Natural killer cell treated with Interleukin-12 subunit alpha and Interleukin-12 subunit beta and Interleukin-15 and Interleukin-18, amount 100 ng/mL, for 72 hours (primary cell): ENCODE data around the gene ALKBH5. TPM values are rescaled to one million over a fixed set of nuclear protein-coding genes. Genes with fewer than 3 reads are reported as not detected.

Experiments used
- ATAC-seq, 2 donors: fragments of 150-1000 bp; cut with Tn5 transposase in 1 of 2; sonication (Bioruptor Pico), chemical (Tn5 transposase) in 1 of 2; 2 replicates each; pipeline ENCODE4 v1.10.0; 2021
- DNase-seq: peaks from one replicate; pipeline ENCODE4 v3.0.0; 2022; ENCODE audit warnings: low spot score
- H3K27ac Mint-ChIP-seq, 2 donors: 1 replicate in 1 of 2; 2 replicates in 1 of 2; pipeline ENCODE4 v1.8.0; 2022; ENCODE audit warnings: mixed read lengths in 2 of 2, mild to moderate bottlenecking in 1 of 2, moderate library complexity in 1 of 2
- H3K27me3 Mint-ChIP-seq, 2 donors: 1 replicate in 1 of 2; 2 replicates in 1 of 2; pipeline ENCODE4 v1.8.0; 2022; ENCODE audit warnings: mixed read lengths in 2 of 2
- H3K36me3 Mint-ChIP-seq: one replicate; pipeline ENCODE4 v1.8.0; 2022; ENCODE audit warnings: mixed read lengths
- H3K4me1 Mint-ChIP-seq, 2 donors: 1 replicate in 1 of 2; 2 replicates in 1 of 2; pipeline ENCODE4 v1.8.0; 2022; ENCODE audit warnings: low read depth in 2 of 2, mixed read lengths in 2 of 2, mild to moderate bottlenecking in 1 of 2
- H3K4me3 Mint-ChIP-seq: one replicate; pipeline ENCODE4 v1.8.0; 2022; ENCODE audit warnings: mixed read lengths
- H3K9me3 Mint-ChIP-seq: 2 replicates; pipeline ENCODE4 v1.8.0; 2022; ENCODE audit warnings: mixed read lengths
- total RNA-seq, 2 donors: library from RNA; stranded (reverse); gene quantifications; one replicate each; pipeline ENCODE4 v1.2.3, GENCODE V29; 2022

The ALKBH5 gene
- total RNA-seq, 2 donors from 2014 or later: 121 to 123 TPM

DNA sequence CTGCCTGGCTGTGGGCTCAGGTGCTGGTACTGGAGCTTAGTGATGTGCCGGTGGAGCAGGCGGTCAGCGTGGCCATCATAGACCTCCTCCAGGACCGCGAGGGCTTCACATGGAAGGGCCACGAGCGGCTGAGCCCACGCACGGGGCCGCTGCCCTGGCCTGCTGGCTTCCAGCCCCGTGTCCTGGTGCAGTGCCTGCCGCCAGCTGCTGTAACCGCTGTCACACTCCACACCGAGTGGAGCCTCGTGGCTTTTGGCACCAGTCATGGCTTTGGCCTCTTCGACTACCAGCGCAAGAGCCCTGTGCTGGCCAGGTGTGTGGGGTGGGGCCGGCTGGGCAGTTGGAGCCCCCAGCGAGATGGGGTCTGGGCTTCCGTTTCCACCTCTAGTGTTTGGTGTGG is 53.8 kb downstream of the ALKBH5 start:
- peaks cover 0 to 3% of the 10 kb centered on the region in 2 donors for H3K4me1 Mint-ChIP-seq
- H3K9me3 Mint-ChIP-seq: no peaks in the 10 kb centered on the region
- no peak overlapping the region for H3K4me3 Mint-ChIP-seq
- H3K36me3 Mint-ChIP-seq: no peaks in the 10 kb centered on the region
- ATAC-seq: no peak
- H3K27ac Mint-ChIP-seq: no peak overlapping the region
- no peak for DNase-seq
- H3K27me3 Mint-ChIP-seq: no peaks in the 10 kb centered on the region

DNA sequence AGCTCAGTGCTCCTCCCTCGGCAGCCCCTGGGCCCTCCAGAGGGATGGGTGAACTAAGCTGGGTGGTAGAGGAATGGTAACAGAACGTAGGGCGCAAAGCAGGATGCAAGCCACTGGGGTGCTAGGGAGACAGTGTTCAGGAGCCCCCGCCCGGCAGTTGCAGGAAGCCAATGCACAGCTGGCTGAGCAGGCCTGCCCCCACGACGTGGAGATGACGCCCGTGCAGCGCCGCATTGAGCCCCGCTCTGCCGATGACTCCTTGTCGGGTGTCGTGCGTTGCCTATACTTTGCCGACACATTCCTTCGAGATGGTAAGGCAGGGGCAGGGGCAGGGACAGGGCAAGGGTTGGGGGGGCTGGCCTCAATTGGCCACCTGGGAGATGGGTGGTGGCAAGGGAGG is 54.7 kb downstream of the ALKBH5 start:
- Mint-ChIP-seq H3K9me3 (no peaks in the 10 kb centered on the region), H3K36me3 (no peaks in the 10 kb centered on the region), H3K4me3 (no peak overlapping the region), H3K27me3 (no peaks in the 10 kb centered on the region), H3K4me1 (peaks cover 0 to 3% of the 10 kb centered on the region in 2 donors), H3K27ac (no peak overlapping the region)
- no peak for ATAC-seq
- no peak for DNase-seq

DNA sequence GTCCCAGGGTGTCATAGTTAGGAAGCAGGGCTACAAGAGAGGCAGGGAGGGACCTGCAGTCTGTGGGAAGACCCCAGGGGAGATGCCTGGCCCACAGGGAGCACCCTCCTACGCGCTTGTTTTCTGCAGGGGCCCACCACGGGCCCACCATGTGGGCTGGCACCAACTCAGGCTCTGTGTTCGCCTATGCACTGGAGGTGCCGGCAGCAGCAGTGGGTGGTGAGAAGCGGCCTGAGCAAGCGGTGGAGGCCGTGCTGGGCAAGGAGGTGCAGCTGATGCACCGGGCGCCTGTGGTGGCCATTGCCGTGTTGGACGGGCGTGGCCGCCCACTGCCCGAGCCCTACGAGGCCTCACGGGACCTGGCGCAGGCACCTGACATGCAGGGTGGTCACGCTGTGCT is 56.8 kb downstream of the ALKBH5 start:
- H3K27ac Mint-ChIP-seq: no peak overlapping the region
- H3K4me1 Mint-ChIP-seq: peaks cover 0 to 3% of the 10 kb centered on the region in 2 donors
- no peaks in the 10 kb centered on the region for H3K27me3 Mint-ChIP-seq
- H3K9me3 Mint-ChIP-seq: no peaks in the 10 kb centered on the region
- no peaks in the 10 kb centered on the region for H3K36me3 Mint-ChIP-seq
- H3K4me3 Mint-ChIP-seq: no peak overlapping the region
- ATAC-seq (no peak), DNase-seq (no peak)

DNA sequence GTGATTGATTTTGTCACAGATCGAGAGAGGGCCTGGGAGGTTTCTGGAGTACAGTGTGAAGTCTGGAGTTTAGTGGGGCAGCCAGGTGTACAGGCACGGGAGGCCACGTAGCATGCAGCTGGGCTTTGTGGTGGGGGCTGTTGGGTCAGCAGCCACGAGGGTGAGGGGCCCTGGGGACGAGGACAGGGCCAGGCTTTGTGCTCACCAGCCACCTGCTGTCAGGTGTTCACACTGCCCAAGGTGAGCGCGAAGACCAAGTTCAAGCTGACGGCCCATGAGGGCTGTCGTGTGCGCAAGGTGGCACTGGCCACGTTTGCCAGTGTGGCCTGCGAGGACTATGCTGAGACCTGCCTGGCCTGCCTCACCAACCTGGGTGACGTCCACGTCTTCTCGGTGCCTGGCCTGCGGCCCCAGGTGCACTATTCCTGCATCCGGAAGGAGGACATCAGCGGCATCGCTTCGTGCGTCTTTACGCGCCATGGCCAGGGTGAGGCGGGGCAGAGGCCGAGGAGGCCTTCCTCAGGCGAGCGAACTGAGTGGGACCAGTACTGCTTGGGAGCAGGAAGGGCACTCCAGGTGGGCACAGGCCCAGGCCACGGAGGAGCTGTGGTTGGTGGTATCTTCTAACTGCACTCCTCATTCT is 57.7 kb downstream of the ALKBH5 start:
- Mint-ChIP-seq H3K36me3 (no peaks in the 10 kb centered on the region), H3K4me1 (no peaks in the 10 kb centered on the region), H3K27ac (no peak overlapping the region), H3K27me3 (no peaks in the 10 kb centered on the region), H3K4me3 (no peak overlapping the region), H3K9me3 (no peaks in the 10 kb centered on the region)
- DNase-seq: no peak
- ATAC-seq: no peak

DNA sequence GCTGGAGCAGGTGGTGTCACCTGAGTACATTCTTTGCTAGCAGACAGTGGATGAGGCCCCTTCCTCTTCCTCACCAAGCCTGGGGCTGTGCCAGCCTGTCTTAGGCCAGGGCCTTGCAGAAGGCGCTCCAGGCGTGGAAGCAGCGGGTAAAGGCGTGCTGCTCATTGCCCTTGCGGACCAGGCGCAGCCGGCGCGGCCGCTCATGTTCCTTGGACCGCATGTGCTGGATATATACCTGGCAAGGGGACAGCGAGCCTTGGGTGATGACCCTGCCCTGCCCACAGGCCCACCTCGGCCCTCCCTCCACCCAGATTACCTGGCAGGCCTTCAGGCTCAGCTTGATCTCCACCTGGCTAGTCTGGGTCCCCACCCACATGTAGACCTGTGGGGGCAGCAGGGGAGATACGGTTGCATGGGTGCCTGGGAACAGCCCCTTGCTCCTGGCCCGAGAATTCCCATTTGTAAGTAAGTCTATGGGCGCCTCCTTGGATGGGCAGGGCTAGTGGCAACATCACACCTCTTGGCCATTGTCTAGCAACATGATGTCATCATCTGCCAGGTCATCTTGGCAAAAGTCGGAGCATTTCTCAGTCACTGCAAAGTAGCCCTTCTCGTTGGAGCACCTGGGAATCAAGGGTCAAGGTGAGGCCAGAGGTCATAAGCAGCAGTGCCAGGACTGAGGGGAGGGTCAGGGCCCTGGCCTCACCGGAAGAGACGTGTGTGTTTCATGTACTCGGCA is 61.6 kb downstream of the ALKBH5 start:
- ATAC-seq (no peak), DNase-seq (no peak)
- Mint-ChIP-seq H3K4me1 (peaks cover 0 to 4% of the 10 kb centered on the region in 2 donors), H3K4me3 (no peak overlapping the region), H3K27ac (no peak overlapping the region), H3K9me3 (no peaks in the 10 kb centered on the region), H3K27me3 (no peaks in the 10 kb centered on the region), H3K36me3 (peaks cover 5% of the 10 kb centered on the region)

DNA sequence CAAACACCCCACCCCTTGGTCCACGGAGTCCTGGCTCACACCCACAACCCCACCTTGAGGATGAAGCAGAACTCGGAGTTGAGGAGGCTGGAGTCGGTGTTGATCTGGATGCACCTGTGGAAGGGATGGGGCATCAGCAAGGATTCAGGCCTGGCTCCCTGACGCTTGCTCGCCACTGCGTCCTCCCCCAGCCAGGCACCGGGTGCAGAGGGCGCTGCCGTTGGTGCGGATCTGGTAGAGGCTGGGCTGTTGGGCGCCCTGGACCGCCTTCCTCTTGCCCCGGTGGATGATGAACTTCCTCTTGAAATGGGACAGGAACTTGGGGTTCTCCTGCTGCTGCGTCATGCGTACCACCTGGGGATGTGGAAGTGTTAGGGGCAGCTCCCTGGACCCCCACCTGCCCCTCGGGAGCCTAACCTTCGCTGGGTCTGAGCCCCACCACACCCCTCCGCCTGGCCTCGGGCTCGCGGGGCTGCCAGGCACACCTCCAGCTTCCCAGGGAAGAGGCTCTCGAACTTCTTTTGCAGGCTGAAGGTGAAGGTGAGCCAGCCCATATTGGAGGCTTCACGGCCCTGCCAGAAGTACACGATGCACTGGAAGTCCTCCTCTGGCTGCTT is 62.6 kb downstream of the ALKBH5 start:
- H3K9me3 Mint-ChIP-seq: no peaks in the 10 kb centered on the region
- no peak for DNase-seq
- no peak for ATAC-seq
- no peak overlapping the region for H3K4me3 Mint-ChIP-seq
- peaks cover 0 to 4% of the 10 kb centered on the region in 2 donors for H3K4me1 Mint-ChIP-seq
- peaks cover 5% of the 10 kb centered on the region for H3K36me3 Mint-ChIP-seq
- no peaks in the 10 kb centered on the region for H3K27me3 Mint-ChIP-seq
- H3K27ac Mint-ChIP-seq: no peak overlapping the region

DNA sequence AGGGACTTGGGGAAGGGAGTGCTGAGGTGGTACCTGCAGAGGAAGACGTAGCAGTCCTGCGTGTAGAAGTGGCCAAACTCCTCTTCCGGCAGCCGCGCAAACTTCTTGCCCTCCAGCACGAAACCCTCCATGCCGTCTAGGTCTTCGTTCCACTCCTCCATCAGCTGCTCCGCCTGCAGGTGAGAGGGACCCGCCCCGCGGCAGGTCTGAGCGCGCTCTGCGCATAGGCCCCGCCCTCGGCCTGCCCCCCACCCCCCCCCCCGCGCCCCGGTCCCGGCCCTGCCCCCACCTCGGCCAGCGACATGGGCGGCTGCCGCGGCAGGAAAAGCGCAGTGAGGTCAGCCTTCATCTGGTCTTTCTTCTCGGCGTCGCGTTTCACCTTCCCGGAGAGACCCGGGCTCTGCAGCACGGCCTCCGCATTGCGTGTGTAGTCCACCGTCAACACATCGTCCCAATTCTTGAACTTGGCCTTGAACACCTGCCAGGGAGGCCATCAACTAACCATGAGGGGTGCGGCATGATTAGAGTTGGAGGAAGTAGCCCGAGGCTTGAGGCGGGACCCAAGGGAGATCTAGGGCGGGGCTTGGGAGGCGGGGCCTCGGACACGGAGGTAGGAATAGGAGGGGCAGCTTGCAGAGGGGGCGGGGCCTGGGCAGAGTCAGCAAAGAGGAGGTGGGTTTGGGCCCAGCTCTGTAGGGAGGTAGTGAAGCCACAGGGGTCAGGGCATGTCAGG is 63.4 kb downstream of the ALKBH5 start:
- ATAC-seq (peak in 1 of 2 donors; percentile 48), DNase-seq (no peak)
- Mint-ChIP-seq H3K4me3 (no peak overlapping the region), H3K27ac (no peak overlapping the region), H3K27me3 (no peaks in the 10 kb centered on the region), H3K4me1 (peaks cover 0 to 4% of the 10 kb centered on the region in 2 donors), H3K36me3 (peaks cover 5% of the 10 kb centered on the region), H3K9me3 (no peaks in the 10 kb centered on the region)

DNA sequence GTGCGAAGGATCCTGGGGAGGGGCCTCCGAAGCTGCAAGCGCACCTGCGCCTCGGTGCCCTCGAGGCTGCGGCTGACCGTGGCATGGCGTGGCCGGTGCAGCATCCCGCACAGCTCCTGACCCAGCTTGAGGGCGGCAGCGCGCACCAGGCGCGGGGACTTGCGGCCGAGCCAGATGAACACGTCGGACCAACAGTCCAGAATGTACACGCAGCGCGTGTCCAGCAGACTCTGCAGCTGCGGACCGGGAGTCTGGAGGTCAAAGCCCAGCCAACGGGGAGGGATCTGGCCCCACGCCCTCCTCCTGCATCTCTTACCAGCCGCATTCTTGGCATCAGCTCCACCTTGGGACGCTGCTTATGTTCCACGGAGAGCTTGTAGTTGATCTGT is 64.0 kb downstream of the ALKBH5 start:
- no peak overlapping the region for H3K4me3 Mint-ChIP-seq
- peaks cover 0 to 4% of the 10 kb centered on the region in 2 donors for H3K4me1 Mint-ChIP-seq
- H3K36me3 Mint-ChIP-seq: peaks cover 5% of the 10 kb centered on the region
- no peak for ATAC-seq
- H3K27me3 Mint-ChIP-seq: no peaks in the 10 kb centered on the region
- H3K9me3 Mint-ChIP-seq: no peaks in the 10 kb centered on the region
- DNase-seq: no peak
- peak overlapping the region in 1 of 2 donors; percentile 11 for H3K27ac Mint-ChIP-seq

DNA sequence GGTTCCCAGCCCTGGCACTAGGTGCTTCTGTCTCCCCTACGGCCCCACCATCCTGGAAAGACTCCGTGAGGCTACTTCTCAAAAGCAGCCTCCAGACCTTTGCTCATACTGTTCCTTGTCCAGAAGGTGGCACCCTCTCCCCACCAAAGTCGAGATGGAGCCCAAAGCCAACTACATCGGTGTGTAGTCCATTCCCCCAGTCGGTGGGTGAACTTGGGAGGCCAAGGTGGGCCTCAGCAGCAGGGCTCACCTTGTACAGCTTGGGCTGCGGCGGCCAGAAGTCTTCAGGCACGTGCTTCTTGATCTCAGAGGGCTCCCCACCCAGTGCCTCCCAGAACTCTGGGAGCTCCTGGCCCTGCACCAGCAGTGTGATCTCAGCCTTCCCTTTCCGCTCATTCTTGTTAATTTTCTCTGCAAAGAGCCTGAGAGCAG is 64.7 kb downstream of the ALKBH5 start:
- Mint-ChIP-seq H3K27ac (peak overlapping the region in 1 of 2 donors; percentile 11), H3K9me3 (no peaks in the 10 kb centered on the region), H3K36me3 (peaks cover 5% of the 10 kb centered on the region), H3K4me1 (peaks cover 0 to 4% of the 10 kb centered on the region in 2 donors), H3K27me3 (no peaks in the 10 kb centered on the region), H3K4me3 (no peak overlapping the region)
- DNase-seq: peak; percentile 74
- ATAC-seq: peak; percentile 48 to 53

DNA sequence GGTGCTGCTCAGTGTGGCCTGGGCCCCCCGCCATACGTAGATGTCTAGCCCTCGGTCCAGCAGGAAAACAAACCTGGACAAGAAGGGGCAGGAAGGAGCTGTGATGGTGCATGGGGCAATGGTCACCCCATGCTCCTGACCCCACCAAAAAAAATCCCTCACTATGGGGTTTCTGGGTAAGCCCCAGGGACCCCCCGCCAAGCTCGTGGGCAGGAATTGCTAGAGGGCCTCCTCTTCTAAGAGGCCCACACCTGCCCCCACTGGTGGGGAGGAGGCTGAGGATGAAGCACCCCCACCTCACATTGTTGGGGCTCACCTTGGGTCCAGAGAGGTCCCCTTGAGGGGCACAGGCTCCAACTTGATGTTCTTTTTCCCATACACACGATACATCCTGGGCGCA is 65.2 kb downstream of the ALKBH5 start:
- Mint-ChIP-seq H3K27ac (no peak overlapping the region), H3K4me3 (no peak overlapping the region), H3K27me3 (no peaks in the 10 kb centered on the region), H3K36me3 (peaks cover 5% of the 10 kb centered on the region), H3K9me3 (no peaks in the 10 kb centered on the region), H3K4me1 (peaks cover 0 to 4% of the 10 kb centered on the region in 2 donors)
- DNase-seq: no peak
- ATAC-seq: no peak

DNA sequence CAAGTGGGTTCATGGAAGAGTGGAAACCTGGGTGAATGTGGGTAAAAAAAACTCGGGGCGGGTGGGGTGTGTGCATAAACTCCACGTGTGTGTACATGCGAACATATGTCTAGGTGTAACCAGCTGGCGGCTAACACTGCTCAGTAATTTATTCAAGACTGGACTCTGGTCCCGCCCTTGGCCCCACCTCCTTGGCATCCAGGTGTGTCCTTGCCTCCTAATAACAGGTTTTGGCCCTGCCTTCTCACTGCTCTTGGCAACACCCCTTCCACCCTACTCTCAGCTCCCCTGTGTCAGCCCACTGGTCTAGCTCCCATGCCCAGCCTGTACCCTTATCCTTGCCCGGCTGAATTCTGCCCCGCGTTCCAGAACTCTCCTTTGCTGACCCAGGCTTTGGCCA is 66.6 kb downstream of the ALKBH5 start:
- H3K9me3 Mint-ChIP-seq: no peaks in the 10 kb centered on the region
- no peak overlapping the region for H3K27ac Mint-ChIP-seq
- peaks cover 5% of the 10 kb centered on the region for H3K36me3 Mint-ChIP-seq
- no peaks in the 10 kb centered on the region for H3K27me3 Mint-ChIP-seq
- H3K4me3 Mint-ChIP-seq: no peak overlapping the region
- no peak for ATAC-seq
- DNase-seq: no peak
- H3K4me1 Mint-ChIP-seq: peaks cover 0 to 6% of the 10 kb centered on the region in 2 donors

DNA sequence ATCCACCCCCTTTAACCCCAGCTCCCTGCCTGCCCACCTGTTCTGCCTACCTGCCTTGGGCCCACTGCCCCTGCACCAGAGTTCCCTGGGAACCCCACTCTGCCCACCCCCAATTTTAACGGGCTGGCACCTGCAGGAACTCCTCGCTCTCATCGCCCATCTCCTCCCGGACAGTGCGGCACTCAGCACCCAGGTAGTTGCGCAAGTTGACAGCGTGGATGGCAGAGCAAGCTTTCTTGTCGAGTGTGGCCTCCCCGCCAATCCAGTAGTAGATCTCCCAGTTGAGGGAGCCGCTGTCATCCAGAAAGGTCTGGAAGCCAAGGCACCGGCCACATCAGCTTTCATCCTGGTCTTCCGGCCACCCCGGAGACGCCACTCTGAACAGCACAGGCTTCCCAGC is 67.1 kb downstream of the ALKBH5 start:
- DNase-seq (no peak), ATAC-seq (no peak)
- H3K27ac Mint-ChIP-seq: no peak overlapping the region
- peaks cover 0 to 6% of the 10 kb centered on the region in 2 donors for H3K4me1 Mint-ChIP-seq
- H3K36me3 Mint-ChIP-seq: peaks cover 5% of the 10 kb centered on the region
- H3K9me3 Mint-ChIP-seq: no peaks in the 10 kb centered on the region
- no peak overlapping the region for H3K4me3 Mint-ChIP-seq
- no peaks in the 10 kb centered on the region for H3K27me3 Mint-ChIP-seq

DNA sequence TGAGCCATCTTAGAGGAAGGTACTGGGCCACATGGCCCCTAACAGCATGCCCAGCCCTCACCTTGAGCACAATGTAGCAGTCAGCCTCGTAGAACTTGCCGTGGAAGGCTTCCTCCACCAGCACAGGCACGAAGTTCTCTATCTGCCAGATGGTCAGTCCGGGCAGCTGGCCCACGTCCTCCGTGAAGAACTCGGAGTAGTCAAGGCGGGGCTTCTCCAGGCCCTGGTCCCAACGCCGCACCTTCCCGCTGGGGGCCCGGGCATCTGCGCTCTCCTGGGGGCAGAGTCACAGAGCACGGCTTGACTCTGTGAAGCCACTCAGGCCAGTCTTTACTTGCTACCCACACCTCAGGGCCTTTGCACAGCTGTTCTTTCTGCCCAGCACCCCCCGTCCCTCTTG is 67.6 kb downstream of the ALKBH5 start:
- DNase-seq (no peak), ATAC-seq (no peak)
- Mint-ChIP-seq H3K27me3 (no peaks in the 10 kb centered on the region), H3K4me1 (peaks cover 0 to 6% of the 10 kb centered on the region in 2 donors), H3K36me3 (peaks cover 5% of the 10 kb centered on the region), H3K27ac (no peak overlapping the region), H3K9me3 (no peaks in the 10 kb centered on the region), H3K4me3 (no peak overlapping the region)

DNA sequence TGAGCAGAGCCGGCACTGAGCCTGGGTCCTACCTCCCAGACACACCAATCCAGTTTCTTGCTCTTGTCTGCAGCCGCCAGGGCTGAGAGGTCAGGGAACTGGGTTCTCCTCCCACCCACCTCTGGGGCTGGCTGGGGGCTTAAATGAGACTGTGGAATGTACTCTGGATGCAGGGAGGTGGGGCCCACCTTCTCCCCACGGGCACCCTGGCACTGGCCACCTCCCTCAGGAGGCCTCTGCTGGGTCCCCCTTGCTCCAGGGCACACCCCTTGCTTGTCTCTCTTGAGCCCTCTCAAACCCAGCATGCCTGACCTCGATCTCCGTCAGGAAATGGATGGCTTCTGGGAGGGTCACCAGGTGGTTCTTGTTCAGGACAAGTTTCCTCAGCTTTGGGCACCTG is 68.5 kb downstream of the ALKBH5 start:
- no peak for ATAC-seq
- Mint-ChIP-seq H3K4me3 (no peak overlapping the region), H3K27me3 (no peaks in the 10 kb centered on the region), H3K27ac (no peak overlapping the region), H3K9me3 (no peaks in the 10 kb centered on the region), H3K36me3 (peaks cover 5% of the 10 kb centered on the region), H3K4me1 (peaks cover 0 to 10% of the 10 kb centered on the region in 2 donors)
- DNase-seq: no peak
